ENCODE measurements around the gene REXO5. TPM values are rescaled to one million over a fixed set of nuclear protein-coding genes. Genes with fewer than 3 reads are reported as not detected.

REXO5 gene
- total RNA-seq, 1 donor from 2014 or later: 5.9 TPM

GRCh38 chr16:20874088-20874581, 67.8 kb downstream of the REXO5 start:
- TF ChIP-seq CTCF (IDR thresholded peaks at IDR 0.05; ENCODE audit: partially characterized antibody, unreplicated experiment): no peak
- Mint-ChIP-seq H3K4me1 (ENCODE audit: low read depth, unreplicated experiment) (peaks cover 20% of the 10 kb centered on the region), H3K4me3 (ENCODE audit: unreplicated experiment) (no peak overlapping the region), H3K36me3 (ENCODE audit: unreplicated experiment) (no peaks in the 10 kb centered on the region), H3K9me3 (ENCODE audit: unreplicated experiment) (no peaks in the 10 kb centered on the region), H3K27me3 (ENCODE audit: unreplicated experiment) (no peaks in the 10 kb centered on the region), H3K27ac (ENCODE audit: unreplicated experiment) (no peak overlapping the region)
- DNase-seq: no peak

- Mint-ChIP-seq H3K4me3 (ENCODE audit: unreplicated experiment) (no peak overlapping the region), H3K27ac (ENCODE audit: unreplicated experiment) (no peak overlapping the region), H3K4me1 (ENCODE audit: low read depth, unreplicated experiment) (peaks cover 17% of the 10 kb centered on the region), H3K36me3 (ENCODE audit: unreplicated experiment) (no peaks in the 10 kb centered on the region), H3K9me3 (ENCODE audit: unreplicated experiment) (no peaks in the 10 kb centered on the region), H3K27me3 (ENCODE audit: unreplicated experiment) (no peaks in the 10 kb centered on the region)
- no peak for TF ChIP-seq CTCF (IDR thresholded peaks at IDR 0.05; ENCODE audit: partially characterized antibody, unreplicated experiment)
- DNase-seq: no peak
These were observed 69.0 kb downstream of the REXO5 start for GRCh38 chr16:20875355-20875650.

- Mint-ChIP-seq H3K4me3 (ENCODE audit: unreplicated experiment) (no peak overlapping the region), H3K27ac (ENCODE audit: unreplicated experiment) (no peak overlapping the region), H3K27me3 (ENCODE audit: unreplicated experiment) (no peaks in the 10 kb centered on the region), H3K9me3 (ENCODE audit: unreplicated experiment) (no peaks in the 10 kb centered on the region), H3K36me3 (ENCODE audit: unreplicated experiment) (no peaks in the 10 kb centered on the region), H3K4me1 (ENCODE audit: low read depth, unreplicated experiment) (peaks cover under 1% of the 10 kb centered on the region)
- DNase-seq: no peak
- no peak for TF ChIP-seq CTCF (IDR thresholded peaks at IDR 0.05; ENCODE audit: partially characterized antibody, unreplicated experiment)
These were observed 72.4 kb downstream of the REXO5 start for GRCh38 chr16:20878682-20879147.

- Mint-ChIP-seq H3K9me3 (ENCODE audit: unreplicated experiment) (no peaks in the 10 kb centered on the region), H3K4me1 (ENCODE audit: low read depth, unreplicated experiment) (no peaks in the 10 kb centered on the region), H3K4me3 (ENCODE audit: unreplicated experiment) (no peak overlapping the region), H3K27ac (ENCODE audit: unreplicated experiment) (no peak overlapping the region), H3K36me3 (ENCODE audit: unreplicated experiment) (no peaks in the 10 kb centered on the region), H3K27me3 (ENCODE audit: unreplicated experiment) (no peaks in the 10 kb centered on the region)
- DNase-seq: no peak
- no peak for TF ChIP-seq CTCF (IDR thresholded peaks at IDR 0.05; ENCODE audit: partially characterized antibody, unreplicated experiment)
These were observed 73.1 kb downstream of the REXO5 start for GRCh38 chr16:20879175-20880040.

GRCh38 chr16:20880867-20881502, 74.7 kb downstream of the REXO5 start:
- H3K36me3 Mint-ChIP-seq (ENCODE audit: unreplicated experiment): no peaks in the 10 kb centered on the region
- no peaks in the 10 kb centered on the region for H3K27me3 Mint-ChIP-seq (ENCODE audit: unreplicated experiment)
- H3K9me3 Mint-ChIP-seq (ENCODE audit: unreplicated experiment): no peaks in the 10 kb centered on the region
- H3K4me1 Mint-ChIP-seq (ENCODE audit: low read depth, unreplicated experiment): no peaks in the 10 kb centered on the region
- H3K4me3 Mint-ChIP-seq (ENCODE audit: unreplicated experiment): no peak overlapping the region
- H3K27ac Mint-ChIP-seq (ENCODE audit: unreplicated experiment): no peak overlapping the region
- DNase-seq: no peak
- no peak for TF ChIP-seq CTCF (IDR thresholded peaks at IDR 0.05; ENCODE audit: partially characterized antibody, unreplicated experiment)

Measured in glutamatergic neuron (in vitro differentiated cells).